Loucy (cell line): ENCODE results near the gene UBR4.

ENCODE experiments used
- H2AFZ ChIP-seq: fragments of 200-600 bp; sonication (generic); 2 replicates; pipeline ENCODE4 v1.6.0; 2016; ENCODE audit warnings: antibody characterized with exemption, mild to moderate bottlenecking, low read length, moderate library complexity
- H3F3A ChIP-seq: fragments of 200-600 bp; 2 replicates; pipeline ENCODE4 v1.6.0; 2016; ENCODE audit warnings: antibody characterized with exemption, low read depth, mild to moderate bottlenecking
- H3K27me3 ChIP-seq: fragments of 200-600 bp; sonication (generic); 2 replicates; pipeline ENCODE4 v1.6.1; 2014; ENCODE audit warnings: low read length, mild to moderate bottlenecking; ENCODE audit not compliant: insufficient read depth, poor library complexity, severe bottlenecking
- H3K36me3 ChIP-seq: fragments of 200-600 bp; sonication (generic); 2 replicates; pipeline ENCODE4 v1.6.1; 2016; ENCODE audit warnings: low read length; ENCODE audit not compliant: insufficient read depth
- H3K4me1 ChIP-seq: fragments of 200-600 bp; sonication (generic); 2 replicates; pipeline ENCODE4 v1.5.1; 2014; ENCODE audit warnings: low read length, mild to moderate bottlenecking; ENCODE audit not compliant: insufficient read depth, poor library complexity, severe bottlenecking
- H3K4me2 ChIP-seq: fragments of 200-600 bp; sonication (generic); 2 replicates; pipeline ENCODE4 v1.6.0; 2014; ENCODE audit warnings: antibody characterized with exemption, low read length, low read depth, mild to moderate bottlenecking; ENCODE audit not compliant: poor library complexity, severe bottlenecking
- H3K4me3 ChIP-seq: fragments of 200-600 bp; sonication (generic); 2 replicates; pipeline ENCODE4 v1.5.1; 2014; ENCODE audit warnings: low read length, mild to moderate bottlenecking, mixed read lengths; ENCODE audit not compliant: poor library complexity, severe bottlenecking
- H3K79me2 ChIP-seq: fragments of 200-600 bp; sonication (generic); 2 replicates; pipeline ENCODE4 v1.6.1; 2014; ENCODE audit warnings: low read length; ENCODE audit not compliant: insufficient read depth
- H3K9ac ChIP-seq: fragments of 200-600 bp; sonication (generic); 2 replicates; pipeline ENCODE4 v1.6.0; 2014; ENCODE audit warnings: mild to moderate bottlenecking, low read depth, low read length, moderate library complexity; ENCODE audit not compliant: poor library complexity, severe bottlenecking
- H3K9me2 ChIP-seq: fragments of 200-600 bp; sonication (generic); replicated peaks from 2 replicates; pipeline ENCODE4 v1.6.1; 2016; ENCODE audit warnings: low read depth, low read length, mixed read lengths
- H3K9me3 ChIP-seq: fragments of 200-600 bp; sonication (generic); 2 replicates; pipeline ENCODE4 v1.6.1; 2014; ENCODE audit warnings: mild to moderate bottlenecking, antibody characterized with exemption, low read length, low read depth; ENCODE audit not compliant: insufficient read depth
- H4K20me1 ChIP-seq: fragments of 200-600 bp; sonication (generic); 2 replicates; pipeline ENCODE4 v1.6.0; 2014; ENCODE audit warnings: antibody characterized with exemption, low read length, mild to moderate bottlenecking; ENCODE audit not compliant: insufficient read depth, poor library complexity, severe bottlenecking
- EZH2phosphoT487 ChIP-seq: fragments of 200-600 bp; IDR thresholded peaks from 2 replicates; pipeline ENCODE4 v1.6.1; 2018; ENCODE audit warnings: antibody characterized with exemption, mild to moderate bottlenecking, moderate library complexity, borderline replicate concordance
- TF ChIP-seq, protein P1 (sequence below): fragments of 200-600 bp; sonication (generic); conservative IDR thresholded peaks from 2 replicates; pipeline ENCODE4 v1.5.1; 2014; ENCODE audit warnings: mild to moderate bottlenecking, antibody characterized with exemption, low read length

Gene UBR4

DNA sequence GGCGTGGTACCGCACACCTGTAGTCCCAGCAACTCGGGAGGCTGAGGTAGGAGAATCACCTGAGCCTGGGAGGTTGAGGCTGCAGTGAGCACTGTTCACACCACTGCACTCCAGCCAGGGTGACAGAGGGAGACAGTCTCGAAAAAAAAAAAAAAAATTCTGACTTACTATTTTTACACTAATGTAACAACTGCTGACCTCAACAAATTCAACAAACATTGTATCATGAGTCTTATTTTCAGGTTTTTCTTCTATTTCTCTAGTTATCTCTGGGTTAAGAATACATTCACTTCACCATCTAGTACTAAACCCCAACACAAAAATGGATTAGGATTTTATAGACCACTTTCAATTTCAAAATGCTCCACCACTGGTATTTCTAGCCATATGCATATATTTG lies 72.9 kb downstream of the UBR4 start:
- no peak overlapping the region for H2AFZ ChIP-seq
- no peak overlapping the region for H3K4me3 ChIP-seq
- H3K9ac ChIP-seq, result no peak overlapping the region
- peaks cover 6% of the 10 kb centered on the region for H3K27me3 ChIP-seq
- no peaks in the 10 kb centered on the region for H3K4me1 ChIP-seq
- TF ChIP-seq, protein P1, sequence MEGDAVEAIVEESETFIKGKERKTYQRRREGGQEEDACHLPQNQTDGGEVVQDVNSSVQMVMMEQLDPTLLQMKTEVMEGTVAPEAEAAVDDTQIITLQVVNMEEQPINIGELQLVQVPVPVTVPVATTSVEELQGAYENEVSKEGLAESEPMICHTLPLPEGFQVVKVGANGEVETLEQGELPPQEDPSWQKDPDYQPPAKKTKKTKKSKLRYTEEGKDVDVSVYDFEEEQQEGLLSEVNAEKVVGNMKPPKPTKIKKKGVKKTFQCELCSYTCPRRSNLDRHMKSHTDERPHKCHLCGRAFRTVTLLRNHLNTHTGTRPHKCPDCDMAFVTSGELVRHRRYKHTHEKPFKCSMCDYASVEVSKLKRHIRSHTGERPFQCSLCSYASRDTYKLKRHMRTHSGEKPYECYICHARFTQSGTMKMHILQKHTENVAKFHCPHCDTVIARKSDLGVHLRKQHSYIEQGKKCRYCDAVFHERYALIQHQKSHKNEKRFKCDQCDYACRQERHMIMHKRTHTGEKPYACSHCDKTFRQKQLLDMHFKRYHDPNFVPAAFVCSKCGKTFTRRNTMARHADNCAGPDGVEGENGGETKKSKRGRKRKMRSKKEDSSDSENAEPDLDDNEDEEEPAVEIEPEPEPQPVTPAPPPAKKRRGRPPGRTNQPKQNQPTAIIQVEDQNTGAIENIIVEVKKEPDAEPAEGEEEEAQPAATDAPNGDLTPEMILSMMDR, result no peak
- no peak for TF ChIP-seq EZH2phosphoT487
- peaks cover 97% of the 10 kb centered on the region for H3K36me3 ChIP-seq
- peaks cover 13% of the 10 kb centered on the region; the same call in 1 of the 2 replicates for H3K9me3 ChIP-seq
- no peaks in the 10 kb centered on the region for H3F3A ChIP-seq
- peaks cover 5% of the 10 kb centered on the region; the same call in 1 of the 2 replicates for H3K79me2 ChIP-seq
- H3K9me2 ChIP-seq, result no peaks in the 10 kb centered on the region
- no peaks in the 10 kb centered on the region for H4K20me1 ChIP-seq
- no peak overlapping the region for H3K4me2 ChIP-seq

DNA sequence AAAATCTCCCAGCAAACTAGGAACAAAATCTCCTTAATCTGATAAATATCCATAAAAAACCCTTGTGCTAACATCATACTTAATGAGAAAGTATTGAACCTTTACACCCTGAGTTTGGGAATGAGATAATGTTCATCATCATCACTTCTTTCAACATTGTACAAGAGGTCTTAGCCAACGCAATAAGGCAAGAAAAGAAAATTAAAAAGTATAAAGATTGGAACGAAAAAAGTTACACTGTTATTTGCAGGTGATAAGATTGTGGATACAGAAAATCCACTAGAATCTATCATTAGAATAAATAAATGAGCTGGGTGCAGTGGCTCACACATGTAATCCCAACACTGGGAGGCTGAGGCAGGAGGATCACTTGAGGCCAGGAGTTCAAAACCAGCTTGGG lies 76.7 kb downstream of the UBR4 start:
- TF ChIP-seq, protein P1, result no peak

DNA sequence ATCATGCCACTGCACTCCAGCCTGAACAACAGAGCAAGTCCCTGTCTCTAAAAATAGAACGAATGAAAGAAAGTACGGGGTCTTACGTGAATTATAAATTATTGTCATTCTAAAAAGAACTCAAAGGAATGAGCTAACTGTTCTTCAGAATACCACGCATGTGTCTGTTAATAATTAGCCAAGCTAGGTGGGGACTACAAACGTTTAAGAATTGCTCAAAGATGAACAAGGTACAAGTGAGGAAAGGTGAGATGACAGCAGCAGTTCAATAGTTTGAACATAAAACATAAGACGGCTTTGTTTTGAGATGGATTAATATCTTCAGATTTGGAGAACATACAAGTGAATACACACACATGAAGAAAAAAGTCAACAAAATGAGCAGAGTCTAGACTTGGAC lies 79.6 kb downstream of the UBR4 start:
- H3K9me3 ChIP-seq, result peaks cover 13% of the 10 kb centered on the region; the same call in 1 of the 2 replicates
- no peak overlapping the region for H3K4me2 ChIP-seq
- peaks cover 91% of the 10 kb centered on the region for H3K36me3 ChIP-seq
- H3K27me3 ChIP-seq, result peaks cover 6% of the 10 kb centered on the region
- H3K4me1 ChIP-seq, result peaks cover 16% of the 10 kb centered on the region
- H3K4me3 ChIP-seq, result no peak overlapping the region
- peaks cover 7% of the 10 kb centered on the region; the same call in 1 of the 2 replicates for H3K79me2 ChIP-seq
- H3F3A ChIP-seq, result peaks cover 4% of the 10 kb centered on the region
- no peak overlapping the region for H2AFZ ChIP-seq
- H4K20me1 ChIP-seq, result no peaks in the 10 kb centered on the region
- no peak overlapping the region for H3K9ac ChIP-seq
- no peaks in the 10 kb centered on the region for H3K9me2 ChIP-seq
- TF ChIP-seq, protein P1, result no peak
- no peak for TF ChIP-seq EZH2phosphoT487

More for the DNA sequence above, 76.7 kb downstream of the UBR4 start:
- Histone ChIP-seq H2AFZ (no peak overlapping the region), H3K9me3 (peaks cover 13% of the 10 kb centered on the region; the same call in 1 of the 2 replicates), H3K4me2 (no peak overlapping the region), H3F3A (no peaks in the 10 kb centered on the region), H3K79me2 (peaks cover 7% of the 10 kb centered on the region; the same call in 1 of the 2 replicates), H3K36me3 (peaks cover 91% of the 10 kb centered on the region), H4K20me1 (no peaks in the 10 kb centered on the region), H3K4me1 (no peaks in the 10 kb centered on the region), H3K4me3 (no peak overlapping the region), H3K9me2 (no peaks in the 10 kb centered on the region), H3K27me3 (peaks cover 6% of the 10 kb centered on the region), H3K9ac (no peak overlapping the region)
